Caco-2 (cell line): ENCODE results near the gene ITPRIPL2. TPM values are rescaled to one million over a fixed set of nuclear protein-coding genes. Genes with fewer than 3 reads are reported as not detected.

Experiments
- BruUV-seq: library from RNA; stranded (reverse); fragments of 400-500 nt; replicated peaks from 2 replicates; lab custom pipeline; 2021; lab: Mats Ljungman, UMichigan
- CTCF ChIA-PET: fragments of 300-600 bp; sonication (Branson Sonifier 250); formaldehyde crosslinking; loops from one replicate; lab custom pipeline; 2022; ENCODE audit warnings: antibody characterized with exemption; lab: Charles Lee
- POLR2A ChIA-PET: fragments of 300-600 bp; sonication (Branson Sonifier 250); formaldehyde crosslinking; loops from one replicate; lab custom pipeline; 2022; ENCODE audit warnings: antibody characterized with exemption; lab: Charles Lee
- DNase-seq, 2 experiments: peaks; one replicate each; pipeline versions ENCODE4 v3.0.0 to v3.0.0-alpha.2; 2020 to 2022
- H3K27me3 ChIP-seq: replicated peaks from 2 replicates; pipeline ENCODE4 v1.6.0; 2011; ENCODE audit warnings: low read length; ENCODE audit not compliant: control insufficient read depth, insufficient read depth
- H3K36me3 ChIP-seq: 2 replicates; pipeline ENCODE4 v1.5.1; 2011; ENCODE audit warnings: low read length; ENCODE audit not compliant: control insufficient read depth, insufficient read depth
- H3K4me1 ChIP-seq: fragments of 250-450 bp; sonication (Bioruptor Pico); 2 replicates; pipeline ENCODE4 v1.5.1; 2020; ENCODE audit warnings: mild to moderate bottlenecking
- H3K4me3 ChIP-seq: 2 replicates; pipeline ENCODE4 v1.5.1; 2011; ENCODE audit warnings: low read depth, mild to moderate bottlenecking, control low read depth, low read length
- H3K9me3 ChIP-seq: fragments of 250-450 bp; sonication (Bioruptor Pico); 2 replicates; pipeline ENCODE4 v1.5.1; 2020; ENCODE audit warnings: mild to moderate bottlenecking, moderate library complexity
- H3K27ac Mint-ChIP-seq: one replicate; pipeline ENCODE4 v1.8.0; 2022; ENCODE audit warnings: mixed read lengths; ENCODE audit not compliant: unreplicated experiment
- H3K27me3 Mint-ChIP-seq: one replicate; pipeline ENCODE4 v1.8.0; 2022; ENCODE audit warnings: mixed read lengths; ENCODE audit not compliant: insufficient read depth, unreplicated experiment
- H3K36me3 Mint-ChIP-seq: one replicate; pipeline ENCODE4 v1.8.0; 2022; ENCODE audit warnings: mild to moderate bottlenecking, mixed read lengths; ENCODE audit not compliant: insufficient read depth, unreplicated experiment
- H3K4me1 Mint-ChIP-seq: one replicate; pipeline ENCODE4 v1.8.0; 2022; ENCODE audit warnings: low read depth, mixed read lengths; ENCODE audit not compliant: unreplicated experiment
- H3K4me3 Mint-ChIP-seq: one replicate; pipeline ENCODE4 v1.8.0; 2022; ENCODE audit warnings: mild to moderate bottlenecking, moderate library complexity, mixed read lengths; ENCODE audit not compliant: unreplicated experiment
- H3K9me3 Mint-ChIP-seq: one replicate; pipeline ENCODE4 v1.8.0; 2022; ENCODE audit warnings: mixed read lengths; ENCODE audit not compliant: unreplicated experiment
- CTCF ChIP-seq, 2 experiments: fragments of 200-600 bp in 1 of 2; IDR thresholded peaks; 1 replicate in 1 of 2; 2 replicates in 1 of 2; pipeline versions ENCODE4 v1.5.1 to v1.8.0; 2011 to 2022; ENCODE audit warnings: antibody characterized with exemption in 1 of 2, control low read depth in 1 of 2, inconsistent platforms in 1 of 2, low read depth in 1 of 2, low read length in 1 of 2, mild to moderate bottlenecking in 1 of 2, moderate library complexity in 1 of 2; ENCODE audit not compliant: insufficient read depth in 1 of 2, severe bottlenecking in 1 of 2, unreplicated experiment in 1 of 2
- intact Hi-C: fragments of 100-400 bp; cut with micrococcal nuclease; formaldehyde crosslinking; loops from one replicate; pipeline ENCODE4 v1.10.0; 2022; ENCODE audit not compliant: unreplicated experiment
- total RNA-seq: library from RNA; stranded (reverse); gene quantifications from 2 replicates; pipeline ENCODE4 v1.2.3, GENCODE V29; 2022

The ITPRIPL2 gene
- total RNA-seq, 1 experiment from 2014 or later = 24.5 TPM

GRCh38 chr16:19090916-19091315 lies 22.8 kb upstream of the ITPRIPL2 start:
- Histone ChIP-seq H3K27me3 (no peaks in the 10 kb centered on the region), H3K36me3 (no peaks in the 10 kb centered on the region), H3K9me3 (no peaks in the 10 kb centered on the region; the same call in 1 of the 2 replicates), H3K4me3 (no peak overlapping the region), H3K4me1 (peaks cover 24% of the 10 kb centered on the region)
- ChIA-PET POLR2A (no interaction called here), CTCF (no interaction called here)
- Mint-ChIP-seq H3K27ac (no peak overlapping the region), H3K36me3 (no peaks in the 10 kb centered on the region), H3K4me1 (peaks cover 19% of the 10 kb centered on the region), H3K27me3 (no peaks in the 10 kb centered on the region), H3K9me3 (no peaks in the 10 kb centered on the region), H3K4me3 (no peak overlapping the region)
- TF ChIP-seq CTCF (IDR thresholded peaks at IDR 0.05; ENCODE audit: insufficient read depth in 1 of 2, low read depth in 1 of 2, low read length in 1 of 2, severe bottlenecking in 1 of 2, unreplicated experiment in 1 of 2) = no peak
- BruUV-seq = no TSS peak
- DNase-seq = no peak
- intact Hi-C loops = no loop called here

- no peaks in the 10 kb centered on the region; the same call in 1 of the 2 replicates for H3K9me3 ChIP-seq
- Mint-ChIP-seq H3K27me3 (no peaks in the 10 kb centered on the region), H3K4me1 (peaks cover 19% of the 10 kb centered on the region), H3K9me3 (no peaks in the 10 kb centered on the region), H3K36me3 (no peaks in the 10 kb centered on the region), H3K4me3 (no peak overlapping the region), H3K27ac (no peak overlapping the region)
- H3K36me3 ChIP-seq = no peaks in the 10 kb centered on the region
- peaks cover 21% of the 10 kb centered on the region for H3K4me1 ChIP-seq
- ChIA-PET POLR2A (no interaction called here), CTCF (no interaction called here)
- BruUV-seq = no TSS peak
- no peaks in the 10 kb centered on the region for H3K27me3 ChIP-seq
- H3K4me3 ChIP-seq = no peak overlapping the region
- no peak for TF ChIP-seq CTCF (IDR thresholded peaks at IDR 0.05; ENCODE audit: insufficient read depth in 1 of 2, low read depth in 1 of 2, low read length in 1 of 2, severe bottlenecking in 1 of 2, unreplicated experiment in 1 of 2)
- DNase-seq = no peak
- intact Hi-C loops = no loop called here
Measured at GRCh38 chr16:19092653-19093410, 20.9 kb upstream of the ITPRIPL2 start.

GRCh38 chr16:19093631-19094541 lies 19.9 kb upstream of the ITPRIPL2 start:
- Mint-ChIP-seq H3K36me3 (no peaks in the 10 kb centered on the region), H3K27me3 (no peaks in the 10 kb centered on the region), H3K9me3 (no peaks in the 10 kb centered on the region), H3K4me3 (peak overlapping the region; percentile 22), H3K27ac (peak overlapping the region; percentile 63), H3K4me1 (peaks cover 19% of the 10 kb centered on the region)
- Histone ChIP-seq H3K36me3 (no peaks in the 10 kb centered on the region), H3K4me1 (peaks cover 21% of the 10 kb centered on the region), H3K27me3 (no peaks in the 10 kb centered on the region), H3K9me3 (no peaks in the 10 kb centered on the region; the same call in 1 of the 2 replicates), H3K4me3 (no peak overlapping the region)
- DNase-seq = no peak
- no TSS peak for BruUV-seq
- TF ChIP-seq CTCF (IDR thresholded peaks at IDR 0.05; ENCODE audit: insufficient read depth in 1 of 2, low read depth in 1 of 2, low read length in 1 of 2, severe bottlenecking in 1 of 2, unreplicated experiment in 1 of 2) = no peak
- ChIA-PET CTCF (interaction anchor here (0.6 to 2.0 kb wide), 2 partner anchors 10 to 14 kb away, joined by 4 to 8 read pairs; no protein-coding TSS in a partner anchor), POLR2A (interaction anchor here (0.8 kb wide), 1 partner anchor 71 kb away, joined by 4 read pairs; no protein-coding TSS in a partner anchor)
- intact Hi-C loops = no loop called here
